H1 (cell line): ENCODE measurements around the gene MYRF. TPM values are rescaled to one million over a fixed set of nuclear protein-coding genes. Genes with fewer than 3 reads are reported as not detected.

Source experiments
- CTCF ChIA-PET: fragments of 300-600 bp; sonication (Branson Sonifier 250); formaldehyde crosslinking; loops from one replicate; lab custom pipeline; 2021; ENCODE audit not compliant: partially characterized antibody; lab: Charles Lee
- POLR2A ChIA-PET: fragments of 300-600 bp; sonication (Branson Sonifier 250); formaldehyde crosslinking; loops from one replicate; lab custom pipeline; 2021; ENCODE audit warnings: inconsistent platforms; ENCODE audit not compliant: partially characterized antibody; lab: Charles Lee
- DNase-seq, 2 experiments: peaks; one replicate each; pipeline versions ENCODE4 v3.0.0 to v3.0.0-alpha.2; 2010 to 2022; ENCODE audit warnings: low spot score in 2 of 2, low read depth in 1 of 2, mixed read lengths in 1 of 2
- FAIRE-seq: peaks from 2 replicates; lab custom pipeline; 2011; peaks lifted over from hg19 to GRCh38; lab: Jason Lieb, UNC
- H2AFZ ChIP-seq: 2 replicates; pipeline ENCODE4 v1.8.1; 2012; ENCODE audit warnings: low read length, inconsistent platforms
- H2AK5ac ChIP-seq: 2 replicates; pipeline ENCODE4 v1.6.1; 2013; ENCODE audit warnings: low read depth, low read length
- H2BK120ac ChIP-seq: replicated peaks from 2 replicates; pipeline ENCODE3; 2013; ENCODE audit warnings: low read depth, low read length, inconsistent platforms
- H2BK12ac ChIP-seq: 2 replicates; pipeline ENCODE4 v1.6.1; 2013; ENCODE audit warnings: low read depth, low read length
- H2BK15ac ChIP-seq: 2 replicates; pipeline ENCODE4 v1.6.1; 2013; ENCODE audit warnings: low read length
- H2BK20ac ChIP-seq: 2 replicates; pipeline ENCODE4 v1.6.1; 2013; ENCODE audit warnings: low read length
- H2BK5ac ChIP-seq: 2 replicates; pipeline ENCODE4 v1.6.1; 2013; ENCODE audit warnings: low read depth, low read length
- H3K14ac ChIP-seq: 2 replicates; pipeline ENCODE4 v1.6.1; 2013; ENCODE audit warnings: inconsistent platforms; ENCODE audit not compliant: insufficient read length
- H3K18ac ChIP-seq: 2 replicates; pipeline ENCODE4 v1.6.1; 2013; ENCODE audit warnings: low read length; ENCODE audit errors: extremely low read depth
- H3K23ac ChIP-seq: 2 replicates; pipeline ENCODE4 v1.6.1; 2013; ENCODE audit warnings: inconsistent platforms; ENCODE audit not compliant: insufficient read length
- H3K23me2 ChIP-seq: 2 replicates; pipeline ENCODE4 v1.6.1; 2013; ENCODE audit warnings: low read depth, low read length
- H3K27ac ChIP-seq: 2 replicates; pipeline ENCODE4 v1.6.1; 2011; ENCODE audit warnings: low read depth, low read length, inconsistent platforms
- H3K27me3 ChIP-seq, 4 experiments: replicated peaks in 1 of 4; 1 replicate in 1 of 4; 2 replicates in 3 of 4; pipeline versions ENCODE4 v1.6.1 to v1.8.1; 2011 to 2013; ENCODE audit warnings: low read length in 3 of 4, mild to moderate bottlenecking in 3 of 4, inconsistent platforms in 2 of 4, mixed read lengths in 2 of 4, moderate library complexity in 1 of 4; ENCODE audit not compliant: control insufficient read depth in 3 of 4, insufficient read depth in 3 of 4; ENCODE audit errors: extremely low read depth in 1 of 4
- H3K36me3 ChIP-seq, 4 experiments: 2 replicates each; pipeline versions ENCODE4 v1.6.1 to v1.8.1; 2011 to 2013; ENCODE audit warnings: mild to moderate bottlenecking in 4 of 4, low read length in 3 of 4, moderate library complexity in 2 of 4, control low read depth in 1 of 4, inconsistent platforms in 1 of 4; ENCODE audit not compliant: insufficient read depth in 4 of 4, control insufficient read depth in 2 of 4
- H3K4ac ChIP-seq: replicated peaks from 2 replicates; pipeline ENCODE3; 2013; ENCODE audit warnings: low read length, low read depth, mixed read lengths, inconsistent platforms; ENCODE audit not compliant: insufficient read length
- H3K4me1 ChIP-seq, 4 experiments: replicated peaks in 1 of 4; 1 replicate in 1 of 4; 2 replicates in 3 of 4; pipeline versions ENCODE4 v1.6.1 to v1.8.1; 2011 to 2013; ENCODE audit warnings: low read length in 3 of 4, inconsistent platforms in 2 of 4, mixed read lengths in 1 of 4; ENCODE audit not compliant: insufficient read depth in 4 of 4, control insufficient read depth in 3 of 4
- H3K4me2 ChIP-seq, 2 experiments: 2 replicates each; pipeline versions ENCODE4 v1.6.1 to v1.8.1; 2011 to 2013; ENCODE audit warnings: low read depth in 2 of 2, low read length in 2 of 2, control low read depth in 1 of 2, inconsistent platforms in 1 of 2, mild to moderate bottlenecking in 1 of 2; ENCODE audit not compliant: insufficient read depth in 1 of 2
- H3K4me3 ChIP-seq, 4 experiments: fragments of 200-600, 300-600 bp in 1 of 4; sonication (generic), shearing (Covaris generic), sonication (Bioruptor Twin) in 1 of 4; 2 replicates each; pipeline versions ENCODE4 v1.5.1 to v1.8.1; 2011 to 2016; ENCODE audit warnings: low read length in 4 of 4, low read depth in 3 of 4, control low read depth in 2 of 4, inconsistent platforms in 2 of 4, mild to moderate bottlenecking in 2 of 4, mixed read lengths in 1 of 4, moderate library complexity in 1 of 4; ENCODE audit not compliant: insufficient read depth in 2 of 4; ENCODE audit errors: extremely low read depth in 1 of 4
- H3K56ac ChIP-seq: replicated peaks from 2 replicates; pipeline ENCODE3; 2013; ENCODE audit warnings: low read depth, mild to moderate bottlenecking, mixed read lengths, low read length, inconsistent platforms; ENCODE audit not compliant: insufficient read length
- H3K79me1 ChIP-seq: 2 replicates; pipeline ENCODE4 v1.6.1; 2013; ENCODE audit warnings: low read depth, low read length, control low read depth
- H3K79me2 ChIP-seq, 2 experiments: 2 replicates each; pipeline versions ENCODE4 v1.6.1 to v1.8.1; 2012 to 2013; ENCODE audit warnings: low read length in 2 of 2, mild to moderate bottlenecking in 2 of 2, inconsistent platforms in 1 of 2; ENCODE audit not compliant: insufficient read depth in 2 of 2, control insufficient read depth in 1 of 2
- H3K9ac ChIP-seq, 4 experiments: replicated peaks in 1 of 4; 1 replicate in 1 of 4; 2 replicates in 3 of 4; pipeline versions ENCODE4 v1.6.1 to v1.8.1; 2011 to 2013; ENCODE audit warnings: low read depth in 3 of 4, low read length in 3 of 4, control low read depth in 2 of 4, mild to moderate bottlenecking in 2 of 4, moderate library complexity in 2 of 4, inconsistent platforms in 1 of 4; ENCODE audit errors: extremely low read depth in 1 of 4
- H3K9me3 ChIP-seq, 2 experiments: 2 replicates each; pipeline versions ENCODE4 v1.6.1 to v1.8.1; 2012 to 2013; ENCODE audit warnings: mild to moderate bottlenecking in 2 of 2, moderate library complexity in 2 of 2, control low read depth in 1 of 2, inconsistent platforms in 1 of 2, low read depth in 1 of 2, low read length in 1 of 2, mixed read lengths in 1 of 2; ENCODE audit not compliant: insufficient read depth in 2 of 2
- H4K20me1 ChIP-seq, 2 experiments: replicated peaks in 1 of 2; 2 replicates each; pipeline versions ENCODE3 to v1.8.1; 2011 to 2013; ENCODE audit warnings: inconsistent platforms in 2 of 2, low read length in 2 of 2, mild to moderate bottlenecking in 1 of 2; ENCODE audit not compliant: insufficient read depth in 2 of 2, control insufficient read depth in 1 of 2
- H4K5ac ChIP-seq: 2 replicates; pipeline ENCODE4 v1.6.1; 2013; ENCODE audit warnings: low read length, low read depth, mixed read lengths, inconsistent platforms; ENCODE audit not compliant: insufficient read length
- H4K8ac ChIP-seq: 2 replicates; pipeline ENCODE4 v1.8.0; 2013; ENCODE audit warnings: mild to moderate bottlenecking, moderate library complexity, low read length, inconsistent platforms; ENCODE audit not compliant: insufficient read depth; ENCODE audit errors: extremely low read depth
- H4K91ac ChIP-seq: replicated peaks from 2 replicates; pipeline ENCODE3; 2013; ENCODE audit warnings: low read length, mixed read lengths, inconsistent platforms; ENCODE audit not compliant: insufficient read length
- ATF2 ChIP-seq: IDR thresholded peaks from 2 replicates; pipeline ENCODE4 v1.6.1; 2012; ENCODE audit warnings: low read length, inconsistent platforms
- BCL11A ChIP-seq, 2 experiments: IDR thresholded peaks; one replicate each; pipeline ENCODE4 v1.6.1; 2011; ENCODE audit warnings: low read depth in 2 of 2, low read length in 2 of 2, mild to moderate bottlenecking in 2 of 2
- BRCA1 ChIP-seq: IDR thresholded peaks from 2 replicates; pipeline ENCODE4 v1.6.1; 2012; ENCODE audit warnings: low read depth, low read length, improper control_type of control experiment
- CBX5 ChIP-seq: fragments of 300-800, 300-1000 bp; sonication (generic); IDR thresholded peaks from 2 replicates; pipeline ENCODE4 v1.7.1; 2016; ENCODE audit warnings: antibody characterized with exemption, low read length, low read depth
- GABPA ChIP-seq: IDR thresholded peaks from 2 replicates; pipeline ENCODE4 v1.6.1; 2011; ENCODE audit warnings: mild to moderate bottlenecking, low read length, moderate library complexity, borderline replicate concordance; ENCODE audit not compliant: insufficient read depth
- POLR2A ChIP-seq, 2 experiments: IDR thresholded peaks; 1 replicate in 1 of 2; 2 replicates in 1 of 2; pipeline ENCODE4 v1.6.1; 2011; ENCODE audit warnings: low read depth in 2 of 2, low read length in 2 of 2, mild to moderate bottlenecking in 2 of 2; ENCODE audit errors: control extremely low read depth in 1 of 2
- POLR2AphosphoS5 ChIP-seq: IDR thresholded peaks from 2 replicates; pipeline ENCODE4 v1.6.1; 2011; ENCODE audit warnings: low read depth, low read length
- SAP30 ChIP-seq: fragments of 300-600 bp; sonication (generic); IDR thresholded peaks from 2 replicates; pipeline ENCODE4 v1.7.1; 2012; ENCODE audit warnings: low read length, moderate library complexity, mild to moderate bottlenecking, inconsistent platforms; ENCODE audit not compliant: insufficient read depth, insufficient replicate concordance
- SIX5 ChIP-seq: IDR thresholded peaks from 2 replicates; pipeline ENCODE4 v1.6.1; 2011; ENCODE audit warnings: mild to moderate bottlenecking, low read depth, low read length
- SUZ12 ChIP-seq: fragments of 200-600 bp; sonication (generic); IDR thresholded peaks from 2 replicates; pipeline ENCODE4 v1.6.1; 2012; ENCODE audit warnings: mild to moderate bottlenecking, inconsistent platforms, low read length, moderate library complexity, mixed read lengths
- TAF7 ChIP-seq: optimal IDR thresholded peaks from 2 replicates; pipeline ENCODE3; 2011; ENCODE audit warnings: low read depth, mild to moderate bottlenecking, inconsistent platforms, low read length, moderate library complexity, borderline replicate concordance
- TBP ChIP-seq: IDR thresholded peaks from 2 replicates; pipeline ENCODE4 v1.6.1; 2011; ENCODE audit warnings: low read depth, low read length, improper control_type of control experiment
- WGBS, 2 experiments: shearing (Covaris generic) in 1 of 2; methylation state at CpG; one replicate each; pipeline versions ENCODE4 v1.1.6 to v1.1.7; 2013 to 2015; ENCODE audit warnings: low lambda C conversion rate in 2 of 2, mixed read lengths in 2 of 2, inconsistent platforms in 1 of 2, low coverage in 1 of 2, missing lambda C conversion rate in 1 of 2; ENCODE audit not compliant: insufficient replicate concordance in 2 of 2, insufficient coverage in 1 of 2, insufficient read length in 1 of 2; ENCODE audit errors: extremely low coverage in 1 of 2, missing lambda C conversion rate in 1 of 2; 5-methylcytosine and 5-hydroxymethylcytosine counted together
- polyA plus RNA-seq, 7 experiments: library from polyadenylated mRNA; depleted of rRNA in 3 of 7; stranded (reverse) in 5 of 7; unstranded in 2 of 7; fragments of >200 nt in 5 of 7; fragments of 200-250 nt in 2 of 7; gene quantifications; 1 replicate in 5 of 7; 2 replicates in 1 of 7; 4 replicates in 1 of 7; pipeline versions ENCODE4 v1.2.1 to v1.2.3, GENCODE V29; 2011 to 2013; ENCODE audit warnings: missing spikeins in 2 of 7, mixed read lengths in 2 of 7
- total RNA-seq: library from RNA; stranded (reverse); fragmentation: NEBNext Ultra II Directional; extraction: Animal tissue kit (Norgen Biotek cat#: 25700); gene quantifications from 2 replicates; pipeline ENCODE4 v1.2.1, GENCODE V29; 2021

Gene MYRF
- total and polyA plus RNA-seq, 2 of the 8 experiments (the other 6 are each of a cell fraction or from before 2014, with no cell fraction given), result 6.0 to 6.1 TPM

DNA sequence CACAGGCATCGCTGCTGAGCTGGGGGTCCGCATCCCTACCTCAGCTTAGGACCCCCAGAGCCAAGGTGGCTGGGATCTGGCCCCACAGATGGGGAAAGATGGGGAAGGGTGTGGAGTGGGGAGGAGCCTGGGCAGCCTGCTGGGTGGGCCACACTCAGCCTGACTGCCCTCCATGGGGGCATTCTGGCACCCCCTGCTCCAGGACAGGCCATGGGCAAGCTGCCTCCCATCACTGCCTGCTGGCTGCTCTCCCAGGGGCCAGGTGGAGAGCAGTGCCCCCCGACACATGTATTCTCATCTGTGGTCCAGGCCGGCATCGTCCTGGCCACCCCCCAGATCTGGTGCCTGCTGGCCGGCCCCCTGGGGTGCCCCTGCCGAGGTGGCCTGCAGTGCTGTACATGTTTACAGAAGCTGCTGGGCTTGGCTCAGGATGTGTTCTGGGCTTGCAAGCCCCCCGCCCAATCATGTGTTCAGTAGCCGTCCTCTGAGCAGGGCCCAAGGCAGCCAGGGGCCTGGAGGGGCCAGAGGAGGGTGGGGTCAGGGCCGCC is 7.8 kb upstream of the MYRF start:
- CTCF ChIA-PET, result interaction anchor here (0.5 to 9.2 kb wide), 17 partner anchors 9 to 235 kb away, joined by 3 to 168 read pairs (median 4); partner anchors contain the start of genes FEN1 and TMEM258
- Histone ChIP-seq H2AFZ (no peak overlapping the region), H3K23ac (no peak overlapping the region), H3K4ac (no peak overlapping the region), H4K20me1 (no peaks in the 10 kb centered on the region), H3K4me2 (no peak overlapping the region), H4K5ac (no peak overlapping the region), H3K79me2 (no peaks in the 10 kb centered on the region), H3K27me3 (no peaks in the 10 kb centered on the region; a peak in 2 of 7 replicates), H3K79me1 (no peaks in the 10 kb centered on the region), H3K23me2 (no peaks in the 10 kb centered on the region; the same call in 1 of the 2 replicates), H2BK12ac (no peak overlapping the region), H3K14ac (no peak overlapping the region), H4K91ac (no peak overlapping the region), H2BK5ac (no peak overlapping the region), H2AK5ac (no peak overlapping the region), H3K56ac (no peak overlapping the region), H2BK15ac (no peak overlapping the region), H3K4me3 (no peak overlapping the region), H3K36me3 (peaks cover 0 to 9% (median 0%) of the 10 kb centered on the region in 4 experiments; a peak in 1 of 8 replicates), H3K9ac (no peak overlapping the region), H4K8ac (no peak overlapping the region), H2BK20ac (no peak overlapping the region), H3K18ac (no peak overlapping the region), H2BK120ac (no peak overlapping the region), H3K9me3 (no peaks in the 10 kb centered on the region), H3K4me1 (peaks cover 6 to 16% (median 6%) of the 10 kb centered on the region in 4 experiments), H3K27ac (no peak overlapping the region)
- no peak for DNase-seq
- no peak for FAIRE-seq
- POLR2A ChIA-PET, result interaction anchor here (1.0 to 8.9 kb wide), 5 partner anchors 11 to 90 kb away, joined by 3 to 87 read pairs (median 4); partner anchors contain the start of genes FEN1 and TMEM258
- WGBS, 2 experiments, result 91% methylated on average over 10 of the region's 10 CpGs; no CpG with 5 or more reads in 1 of the 2 experiments
- TF ChIP-seq POLR2AphosphoS5 (no peak), ATF2 (no peak), BCL11A (IDR thresholded peaks at IDR 0.05; ENCODE audit: low read depth in 2 of 2, low read length in 2 of 2) (no peak), SUZ12 (no peak), GABPA (no peak), CBX5 (no peak), SIX5 (no peak), SAP30 (no peak), TAF7 (no peak), POLR2A (IDR thresholded peaks at IDR 0.05; ENCODE audit: control extremely low read depth in 1 of 2, low read depth in 2 of 2, low read length in 2 of 2) (no peak), BRCA1 (no peak), TBP (no peak)
